GM18861 (cell line): ENCODE measurements around the gene ADAM23.
"Not testable (repeated sequence)": the region's sequence is repeated elsewhere in the genome, so short reads cannot be mapped to it uniquely, and the experiment has no call there.

Experiments
- ATAC-seq: cut with Tn5 transposase; IDR thresholded peaks from one replicate; pipeline ENCODE4 v1.9.1; 2021; ENCODE audit not compliant: unreplicated experiment

The ADAM23 gene, protein sequence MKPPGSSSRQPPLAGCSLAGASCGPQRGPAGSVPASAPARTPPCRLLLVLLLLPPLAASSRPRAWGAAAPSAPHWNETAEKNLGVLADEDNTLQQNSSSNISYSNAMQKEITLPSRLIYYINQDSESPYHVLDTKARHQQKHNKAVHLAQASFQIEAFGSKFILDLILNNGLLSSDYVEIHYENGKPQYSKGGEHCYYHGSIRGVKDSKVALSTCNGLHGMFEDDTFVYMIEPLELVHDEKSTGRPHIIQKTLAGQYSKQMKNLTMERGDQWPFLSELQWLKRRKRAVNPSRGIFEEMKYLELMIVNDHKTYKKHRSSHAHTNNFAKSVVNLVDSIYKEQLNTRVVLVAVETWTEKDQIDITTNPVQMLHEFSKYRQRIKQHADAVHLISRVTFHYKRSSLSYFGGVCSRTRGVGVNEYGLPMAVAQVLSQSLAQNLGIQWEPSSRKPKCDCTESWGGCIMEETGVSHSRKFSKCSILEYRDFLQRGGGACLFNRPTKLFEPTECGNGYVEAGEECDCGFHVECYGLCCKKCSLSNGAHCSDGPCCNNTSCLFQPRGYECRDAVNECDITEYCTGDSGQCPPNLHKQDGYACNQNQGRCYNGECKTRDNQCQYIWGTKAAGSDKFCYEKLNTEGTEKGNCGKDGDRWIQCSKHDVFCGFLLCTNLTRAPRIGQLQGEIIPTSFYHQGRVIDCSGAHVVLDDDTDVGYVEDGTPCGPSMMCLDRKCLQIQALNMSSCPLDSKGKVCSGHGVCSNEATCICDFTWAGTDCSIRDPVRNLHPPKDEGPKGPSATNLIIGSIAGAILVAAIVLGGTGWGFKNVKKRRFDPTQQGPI

DNA sequence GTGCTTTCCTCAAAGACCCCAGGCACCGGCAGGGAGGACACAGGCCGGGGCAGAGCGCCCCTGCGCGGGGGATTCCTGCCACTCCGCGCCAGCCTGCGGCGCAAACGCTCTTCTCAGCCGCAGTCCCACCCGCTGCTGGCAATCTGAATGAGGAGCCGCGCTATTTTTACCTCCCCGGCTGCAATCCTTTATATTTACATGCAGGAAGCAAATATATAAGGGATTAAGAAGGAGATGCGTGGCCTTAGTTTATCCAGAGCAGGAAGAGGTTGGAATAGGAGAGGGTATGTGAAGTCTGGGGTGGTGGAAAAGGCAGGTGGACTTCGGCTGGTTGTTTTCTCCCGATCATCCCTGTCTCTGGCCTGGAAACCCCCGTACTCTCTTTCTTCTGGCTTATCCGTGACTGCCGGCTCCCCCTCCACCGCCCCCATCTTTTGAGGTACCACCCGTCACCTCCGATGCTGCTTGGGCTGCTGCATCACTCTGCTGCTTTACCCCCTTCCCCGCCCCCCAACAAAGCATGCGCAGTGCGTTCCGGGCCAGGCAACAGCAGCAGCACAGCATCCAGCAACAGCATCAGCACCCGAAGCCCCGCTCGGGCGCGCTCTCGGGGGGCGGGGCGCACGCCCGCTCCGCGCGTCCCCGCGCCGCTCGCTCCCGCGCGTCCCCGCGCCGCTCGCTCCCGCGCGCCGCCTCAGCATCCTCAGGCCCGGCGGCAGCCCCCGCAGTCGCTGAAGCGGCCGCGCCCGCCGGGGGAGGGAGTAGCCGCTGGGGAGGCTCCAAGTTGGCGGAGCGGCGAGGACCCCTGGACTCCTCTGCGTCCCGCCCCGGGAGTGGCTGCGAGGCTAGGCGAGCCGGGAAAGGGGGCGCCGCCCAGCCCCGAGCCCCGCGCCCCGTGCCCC, at the start of gene ADAM23:
TSS of gene ADAM23 (plus strand) at position 700 of the 902 bp plus-strand sequence. CDS start 335 bp downstream, outside the sequence.
- ATAC-seq, result peak; percentile 36

GRCh38 chr2:206396211-206396610, 47.1 kb upstream of the ADAM23 start:
- no peak for ATAC-seq

- not testable (repeated sequence) for ATAC-seq
Observed at GRCh38 chr2:206402956-206403569, 40.3 kb upstream of the ADAM23 start.

GRCh38 chr2:206408323-206409320, 34.7 kb upstream of the ADAM23 start:
- ATAC-seq, result peak; percentile 70

DNA sequence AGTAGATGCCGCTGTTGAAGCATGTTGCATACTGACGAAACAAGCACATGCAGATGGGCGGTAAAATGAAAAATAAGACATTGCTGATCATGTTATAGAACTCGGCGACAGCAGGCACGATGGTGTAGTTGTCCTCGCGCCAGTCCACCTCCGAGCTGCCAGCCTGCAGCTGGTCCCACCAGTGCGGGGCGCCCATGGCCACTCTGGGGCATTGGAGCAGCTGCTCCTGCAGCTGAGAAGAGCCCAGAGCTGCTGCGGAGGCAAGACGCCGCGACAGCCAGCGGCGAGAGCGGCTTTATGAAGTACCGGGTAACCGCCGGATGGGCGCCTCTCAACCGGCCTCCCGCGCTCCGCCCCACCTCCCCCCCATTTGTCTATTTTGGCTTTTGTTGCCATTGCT, 32.6 kb upstream of the ADAM23 start:
- ATAC-seq, result no peak

GRCh38 chr2:206415618-206416243, 27.6 kb upstream of the ADAM23 start:
- ATAC-seq, result no peak

- ATAC-seq, result no peak
Observed at GRCh38 chr2:206418968-206419367, 24.4 kb upstream of the ADAM23 start.

DNA sequence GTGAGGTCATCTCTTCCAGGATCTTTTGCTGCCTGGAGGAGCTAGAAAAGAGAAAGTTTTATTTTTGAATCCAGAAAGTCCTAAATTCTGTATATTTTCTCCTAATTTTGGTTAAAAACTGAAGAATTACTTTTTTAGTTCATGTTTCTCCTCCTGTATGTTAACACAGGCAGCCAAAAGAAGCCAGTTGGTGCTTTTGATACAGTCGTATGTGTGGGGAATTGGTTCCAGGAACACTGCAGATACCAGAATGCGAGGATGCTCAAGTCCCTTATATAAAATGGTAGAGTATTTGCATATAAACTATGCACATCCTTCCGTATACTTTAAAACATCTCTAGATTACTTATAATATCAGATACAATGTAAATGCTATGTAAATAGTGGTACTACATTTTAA, 22.6 kb upstream of the ADAM23 start:
- no peak for ATAC-seq

DNA sequence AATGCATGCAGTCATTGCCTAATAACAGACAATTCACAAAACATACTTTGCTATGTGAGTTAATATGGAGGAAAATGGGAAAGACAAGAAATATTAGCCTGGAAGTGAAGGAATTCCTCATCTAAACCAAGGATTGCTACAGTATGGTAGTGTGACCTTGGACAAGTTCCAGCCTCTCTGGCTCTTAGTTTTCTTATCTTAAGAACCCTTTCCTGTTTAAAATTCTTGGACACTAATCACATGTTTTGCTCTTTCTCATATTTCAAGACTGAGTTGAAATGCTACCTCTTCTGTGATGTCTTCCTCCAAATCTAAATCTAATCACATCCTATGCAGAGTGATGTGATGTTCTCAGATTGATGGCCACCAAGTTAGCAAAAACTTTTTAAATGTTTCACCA, 20.8 kb upstream of the ADAM23 start:
- ATAC-seq, result no peak

- ATAC-seq, result no peak
Observed at GRCh38 chr2:206423147-206423546, 20.2 kb upstream of the ADAM23 start.

DNA sequence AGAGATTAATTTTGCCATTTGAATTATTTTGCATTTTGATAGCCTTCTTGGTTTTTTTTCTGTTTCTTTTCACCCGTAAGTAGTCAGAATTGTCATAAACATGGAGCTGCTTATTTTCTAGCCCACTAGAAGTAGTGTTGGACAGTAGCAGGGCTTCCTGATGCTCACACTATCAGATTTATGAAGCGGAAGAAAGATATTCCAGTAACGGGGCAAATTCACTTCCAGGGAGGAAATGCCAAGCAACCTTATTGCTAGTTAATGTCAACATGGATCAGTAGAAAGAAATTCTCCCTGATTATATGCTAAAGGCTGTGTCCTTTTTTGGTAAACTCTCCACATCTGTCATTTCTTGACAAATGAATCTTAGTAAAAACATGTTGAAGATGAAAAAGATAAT, 19.2 kb upstream of the ADAM23 start:
- ATAC-seq, result no peak

GRCh38 chr2:206428783-206429182, 14.5 kb upstream of the ADAM23 start:
- no peak for ATAC-seq

- no peak for ATAC-seq
Observed at GRCh38 chr2:206430452-206430851, 12.9 kb upstream of the ADAM23 start.

- ATAC-seq, result no peak
Observed at GRCh38 chr2:206431439-206431838, 11.9 kb upstream of the ADAM23 start.

- ATAC-seq, result no peak
Observed at GRCh38 chr2:206432193-206433082, 10.9 kb upstream of the ADAM23 start.

DNA sequence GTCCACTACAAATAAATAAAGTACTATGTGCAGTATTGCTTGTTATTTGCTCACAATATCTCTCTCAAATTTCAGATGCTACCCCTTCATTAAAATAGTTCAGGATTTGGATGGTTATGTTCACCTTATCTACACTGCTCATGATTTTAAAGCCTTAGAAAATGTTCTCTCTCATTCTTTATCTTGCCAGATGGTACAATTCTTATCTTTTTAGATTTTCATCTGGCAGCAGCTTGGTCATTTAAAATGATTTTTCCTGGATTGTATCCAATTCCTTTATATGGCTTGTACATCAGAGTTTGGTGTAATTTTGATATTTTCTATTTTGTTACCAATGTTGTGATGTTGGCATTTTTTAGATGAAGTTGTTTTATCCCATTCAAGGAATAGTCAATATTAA, 10.1 kb upstream of the ADAM23 start:
- ATAC-seq, result no peak

DNA sequence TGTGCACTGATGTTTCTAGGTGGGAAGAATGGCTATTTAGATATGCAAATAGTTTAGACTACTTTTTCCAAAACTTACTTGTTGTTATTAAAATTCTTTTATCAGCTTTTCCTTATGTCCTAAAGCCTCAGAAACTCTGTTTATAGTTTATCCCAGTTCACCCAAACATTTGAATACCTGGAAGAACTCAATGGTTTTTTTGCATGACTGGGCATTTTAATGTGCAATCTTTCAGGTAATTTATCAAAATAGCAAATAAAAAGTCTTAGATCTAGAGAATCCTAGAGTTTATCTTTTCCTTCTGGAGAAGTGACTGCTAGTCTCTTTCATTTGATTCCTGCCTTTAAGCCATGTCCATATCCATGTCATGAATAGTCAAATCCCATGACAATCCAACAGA, 9.6 kb upstream of the ADAM23 start:
- ATAC-seq, result no peak

GRCh38 chr2:206435742-206436141, 7.6 kb upstream of the ADAM23 start:
- ATAC-seq, result no peak
